ENCODE measurements around the gene PLEKHA3. TPM values are rescaled to one million over a fixed set of nuclear protein-coding genes. Genes with fewer than 3 reads are reported as not detected.

Gene PLEKHA3
- total and polyA plus RNA-seq, 9 of the 15 experiments (the other 6 are each of a cell fraction or from before 2014, with no cell fraction given): 2.3 to 23.4 (median 10.5) TPM

DNA sequence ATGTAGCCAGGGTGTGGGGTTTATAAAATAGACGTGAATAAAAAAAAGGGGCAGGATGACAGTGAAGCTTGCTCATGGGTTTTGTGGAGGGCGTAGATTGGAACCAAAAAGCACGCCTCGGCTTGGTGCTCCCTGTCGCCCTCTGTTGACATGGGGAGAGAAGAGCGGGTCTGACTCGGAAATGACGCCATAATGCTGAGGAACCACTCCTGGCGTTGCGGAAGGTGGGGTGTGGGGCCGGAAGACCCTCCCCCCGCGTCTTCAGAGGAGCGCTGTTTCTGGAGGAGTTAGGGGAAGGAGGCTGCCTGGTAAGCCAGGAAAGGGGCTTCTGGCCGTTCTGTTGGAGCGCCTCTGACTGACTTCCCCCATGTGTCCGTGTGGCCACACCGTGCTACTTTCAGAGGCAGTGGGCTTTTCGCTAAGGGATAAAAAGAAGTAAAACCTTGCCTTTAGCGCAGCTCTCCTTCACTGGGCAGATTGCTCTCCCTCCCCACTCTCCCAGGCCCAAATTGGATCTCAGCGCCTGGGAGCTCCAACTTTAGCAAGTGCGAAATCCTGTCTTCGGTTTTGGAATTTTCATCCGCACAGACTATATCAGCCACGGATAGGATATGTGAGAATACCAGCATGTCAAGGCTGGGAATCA is 42.8 kb downstream of the PLEKHA3 start (continued):
- peak; percentile 93 for TF ChIP-seq POLR2B (IDR thresholded peaks at IDR 0.05; ENCODE audit: low read depth, partially characterized antibody)
- TF ChIP-seq HSF4 (CRISPR knock-in tag; IDR thresholded peaks at IDR 0.05; ENCODE audit: borderline replicate concordance): no peak
- 0 out of 2 replicates have a peak, but pooled peaks have one; percentile 32 for TF ChIP-seq PTBP1 (IDR thresholded peaks at IDR 0.05; ENCODE audit: low read depth, low read length)
- no peak for TF ChIP-seq ZBTB34 (CRISPR knock-in tag; IDR thresholded peaks at IDR 0.05)
- TF ChIP-seq RREB1 (CRISPR knock-in tag; IDR thresholded peaks at IDR 0.05): peak; percentile 85; the same call in 1 of the 2 replicates
- no peak for TF ChIP-seq CHD1 (IDR thresholded peaks at IDR 0.05; ENCODE audit: low read length)
- peak; percentile 49 for TF ChIP-seq SMAD1 (IDR thresholded peaks at IDR 0.05; ENCODE audit: low read depth, low read length, partially characterized antibody)
- TF ChIP-seq SIN3A (IDR thresholded peaks at IDR 0.05; ENCODE audit: borderline replicate concordance in 2 of 2, control insufficient read depth in 1 of 2, low read depth in 2 of 2, low read length in 2 of 2): peak; percentile 24 to 28; a peak in 1 of 4 replicates
- TF ChIP-seq ZNF655 (CRISPR knock-in tag; IDR thresholded peaks at IDR 0.05): no peak
- TF ChIP-seq, protein P1, sequence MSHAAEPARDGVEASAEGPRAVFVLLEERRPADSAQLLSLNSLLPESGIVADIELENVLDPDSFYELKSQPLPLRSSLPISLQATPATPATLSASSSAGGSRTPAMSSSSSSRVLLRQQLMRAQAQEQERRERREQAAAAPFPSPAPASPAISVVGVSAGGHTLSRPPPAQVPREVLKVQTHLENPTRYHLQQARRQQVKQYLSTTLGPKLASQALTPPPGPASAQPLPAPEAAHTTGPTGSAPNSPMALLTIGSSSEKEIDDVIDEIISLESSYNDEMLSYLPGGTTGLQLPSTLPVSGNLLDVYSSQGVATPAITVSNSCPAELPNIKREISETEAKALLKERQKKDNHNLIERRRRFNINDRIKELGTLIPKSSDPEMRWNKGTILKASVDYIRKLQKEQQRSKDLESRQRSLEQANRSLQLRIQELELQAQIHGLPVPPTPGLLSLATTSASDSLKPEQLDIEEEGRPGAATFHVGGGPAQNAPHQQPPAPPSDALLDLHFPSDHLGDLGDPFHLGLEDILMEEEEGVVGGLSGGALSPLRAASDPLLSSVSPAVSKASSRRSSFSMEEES (CRISPR knock-in tag; IDR thresholded peaks at IDR 0.05): no peak
- TF ChIP-seq TEAD1 (CRISPR knock-in tag; IDR thresholded peaks at IDR 0.05): peak; percentile 18 to 32; a peak in 1 of 4 replicates
- no peak for TF ChIP-seq PBX2 (CRISPR knock-in tag; IDR thresholded peaks at IDR 0.05; ENCODE audit: low read depth)
- TF ChIP-seq PBX2 (tag; conservative IDR thresholded peaks at IDR 0.05; ENCODE audit: low read depth): no peak
